Measurements from ENCODE around the gene UCKL1. TPM values are rescaled to one million over a fixed set of nuclear protein-coding genes. Genes with fewer than 3 reads are reported as not detected.

Gene UCKL1
- total RNA-seq: 10 to 100 TPM; 21.3 to 32.7 TPM

GRCh38 chr20:63955827-63956663, at the start of gene UCKL1:
Gene UCKL1, minus strand, starts transcription at chr20:63956416. Its CDS starts 44 bp downstream, at chr20:63956372.
- H3K27ac Mint-ChIP-seq: peak within 1 kb of the TSS; percentile 79 to 88
- DNase-seq (ENCODE audit: low spot score in 2 of 2): peak; percentile 88 to 91
- peaks cover 0 to 4% of the 10 kb centered on the region in 2 donors for H3K36me3 Mint-ChIP-seq
- no peaks in the 10 kb centered on the region for H3K9me3 Mint-ChIP-seq
- peak; percentile 73 to 82 for ATAC-seq

GRCh38 chr20:64005394-64005793, 49.2 kb upstream of the UCKL1 start:
- Mint-ChIP-seq H3K27ac (peak overlapping the region; percentile 44 to 53), H3K9me3 (peaks cover 5 to 10% of the 10 kb centered on the region in 2 donors), H3K36me3 (peaks cover 34 to 49% of the 10 kb centered on the region in 2 donors)
- no peak for DNase-seq (ENCODE audit: low spot score in 2 of 2)
- peak in 1 of 2 donors; percentile 9 for ATAC-seq

GRCh38 chr20:64003960-64004725, 47.9 kb upstream of the UCKL1 start:
- DNase-seq (ENCODE audit: low spot score in 2 of 2): no peak
- Mint-ChIP-seq H3K9me3 (peaks cover 5 to 10% of the 10 kb centered on the region in 2 donors), H3K27ac (peak overlapping the region in 1 of 2 donors; percentile 74), H3K36me3 (peaks cover 22 to 38% of the 10 kb centered on the region in 2 donors)
- ATAC-seq: no peak

GRCh38 chr20:64001607-64002011, 45.4 kb upstream of the UCKL1 start:
- DNase-seq (ENCODE audit: low spot score in 2 of 2): peak in 1 of 2 donors; percentile 24
- Mint-ChIP-seq H3K36me3 (peaks cover 11 to 31% of the 10 kb centered on the region in 2 donors), H3K27ac (peak overlapping the region; percentile 57 to 96), H3K9me3 (no peaks in the 10 kb centered on the region)
- ATAC-seq: peak; percentile 65 to 70

GRCh38 chr20:64000906-64001305, 44.7 kb upstream of the UCKL1 start:
- H3K36me3 Mint-ChIP-seq: peaks cover 11 to 31% of the 10 kb centered on the region in 2 donors
- peak overlapping the region; percentile 44 to 57 for H3K27ac Mint-ChIP-seq
- DNase-seq (ENCODE audit: low spot score in 2 of 2) (no peak), ATAC-seq (no peak)
- H3K9me3 Mint-ChIP-seq: no peaks in the 10 kb centered on the region

DNA sequence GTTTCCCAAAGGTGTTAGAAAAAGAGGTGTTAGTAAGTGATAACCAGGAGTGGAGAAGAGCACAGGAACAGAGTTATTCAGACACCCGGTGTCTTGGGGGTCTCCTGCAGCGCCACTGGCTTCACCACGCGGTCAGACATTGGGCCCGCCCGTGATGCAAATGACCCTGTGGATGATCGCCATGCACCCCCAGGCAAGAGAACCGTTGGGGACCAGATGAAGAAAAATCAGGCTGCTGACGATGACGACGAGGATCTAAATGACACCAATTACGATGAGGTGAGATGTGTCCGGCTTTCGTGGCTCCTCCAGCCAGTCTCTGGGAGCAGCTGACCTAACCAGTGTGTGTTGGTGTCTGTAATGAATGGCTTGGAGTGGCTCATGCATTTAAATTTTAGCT, 26.7 kb upstream of the UCKL1 start:
- no peak for ATAC-seq
- Mint-ChIP-seq H3K27ac (peak overlapping the region; percentile 79 to 93), H3K36me3 (peaks cover 27 to 29% of the 10 kb centered on the region in 2 donors), H3K9me3 (no peaks in the 10 kb centered on the region)
- no peak for DNase-seq (ENCODE audit: low spot score in 2 of 2)

DNA sequence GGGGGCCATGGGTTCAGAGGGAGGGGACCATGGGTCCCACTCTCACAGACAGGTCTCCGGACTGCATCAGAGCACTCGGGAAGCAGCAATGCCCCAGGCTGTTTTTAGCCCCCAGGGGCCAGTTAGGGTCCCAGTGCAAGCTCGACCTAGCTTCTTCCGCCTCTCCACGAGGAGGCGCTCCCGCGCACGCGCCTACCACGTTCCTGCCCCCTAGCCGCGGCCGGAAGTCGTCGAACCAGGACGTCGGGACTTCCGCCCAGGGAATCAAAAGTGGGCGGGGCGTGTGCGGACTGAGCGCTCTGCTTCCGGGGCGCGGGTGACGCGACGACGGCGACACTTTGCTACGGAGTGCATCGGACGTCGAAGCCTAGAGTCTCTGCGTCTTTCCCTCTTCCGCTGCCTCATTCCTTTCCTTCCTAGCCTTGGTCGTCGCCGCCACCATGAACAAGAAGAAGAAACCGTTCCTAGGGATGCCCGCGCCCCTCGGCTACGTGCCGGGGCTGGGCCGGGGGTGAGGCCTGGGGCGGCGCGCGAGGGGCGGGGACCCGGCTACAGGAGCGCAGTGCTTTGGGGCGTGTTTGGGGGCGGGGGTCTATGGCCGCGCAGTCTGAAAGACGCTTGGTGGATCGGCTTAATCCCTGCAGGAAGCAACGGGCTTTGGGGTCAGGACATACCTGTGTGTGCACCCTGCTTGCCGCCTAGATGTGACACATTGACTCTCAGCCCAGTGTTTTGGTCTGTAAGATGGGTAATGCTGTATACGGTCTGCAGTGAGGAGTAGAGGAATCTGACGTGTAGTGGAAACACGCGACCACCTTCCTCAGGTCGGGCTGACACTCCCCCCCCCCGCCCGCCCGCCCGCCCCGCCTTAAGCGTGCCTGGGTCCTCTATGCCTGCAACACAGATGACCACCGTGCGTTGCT, 24.9 kb upstream of the UCKL1 start, which contains the start of gene PRPF6:
PRPF6 (plus strand) TSS at position 327 of the 923 bp plus-strand sequence; CDS start at position 441, 114 bp downstream.
- ATAC-seq (peak; percentile 64 to 65), DNase-seq (ENCODE audit: low spot score in 2 of 2) (peak; percentile 96)
- peaks cover 30 to 42% of the 10 kb centered on the region in 2 donors for H3K36me3 Mint-ChIP-seq
- no peaks in the 10 kb centered on the region for H3K9me3 Mint-ChIP-seq
- peak within 1 kb of the TSS; percentile 93 to 99 for H3K27ac Mint-ChIP-seq

GRCh38 chr20:63980317-63980805, 24.1 kb upstream of the UCKL1 start:
- DNase-seq (ENCODE audit: low spot score in 2 of 2): no peak
- peak overlapping the region; percentile 93 to 99 for H3K27ac Mint-ChIP-seq
- H3K9me3 Mint-ChIP-seq: no peaks in the 10 kb centered on the region
- ATAC-seq: peak; percentile 39 to 59
- H3K36me3 Mint-ChIP-seq: peaks cover 28 to 48% of the 10 kb centered on the region in 2 donors

GRCh38 chr20:63979557-63980316, 23.5 kb upstream of the UCKL1 start, which contains the start of gene SAMD10:
Gene SAMD10, minus strand, starts transcription at chr20:63979642. Its CDS starts 175 bp downstream, at chr20:63979467.
- Mint-ChIP-seq H3K9me3 (no peaks in the 10 kb centered on the region), H3K27ac (peak within 1 kb of the TSS; percentile 93 to 99), H3K36me3 (peaks cover 25 to 45% of the 10 kb centered on the region in 2 donors)
- DNase-seq (ENCODE audit: low spot score in 2 of 2) (peak in 1 of 2 donors; percentile 85), ATAC-seq (peak; percentile 21 to 59)

GRCh38 chr20:63979229-63979556, 23.0 kb upstream of the UCKL1 start:
- H3K36me3 Mint-ChIP-seq: peaks cover 20 to 41% of the 10 kb centered on the region in 2 donors
- DNase-seq (ENCODE audit: low spot score in 2 of 2): no peak
- H3K27ac Mint-ChIP-seq: peak overlapping the region; percentile 22 to 85
- H3K9me3 Mint-ChIP-seq: no peaks in the 10 kb centered on the region
- no peak for ATAC-seq

DNA sequence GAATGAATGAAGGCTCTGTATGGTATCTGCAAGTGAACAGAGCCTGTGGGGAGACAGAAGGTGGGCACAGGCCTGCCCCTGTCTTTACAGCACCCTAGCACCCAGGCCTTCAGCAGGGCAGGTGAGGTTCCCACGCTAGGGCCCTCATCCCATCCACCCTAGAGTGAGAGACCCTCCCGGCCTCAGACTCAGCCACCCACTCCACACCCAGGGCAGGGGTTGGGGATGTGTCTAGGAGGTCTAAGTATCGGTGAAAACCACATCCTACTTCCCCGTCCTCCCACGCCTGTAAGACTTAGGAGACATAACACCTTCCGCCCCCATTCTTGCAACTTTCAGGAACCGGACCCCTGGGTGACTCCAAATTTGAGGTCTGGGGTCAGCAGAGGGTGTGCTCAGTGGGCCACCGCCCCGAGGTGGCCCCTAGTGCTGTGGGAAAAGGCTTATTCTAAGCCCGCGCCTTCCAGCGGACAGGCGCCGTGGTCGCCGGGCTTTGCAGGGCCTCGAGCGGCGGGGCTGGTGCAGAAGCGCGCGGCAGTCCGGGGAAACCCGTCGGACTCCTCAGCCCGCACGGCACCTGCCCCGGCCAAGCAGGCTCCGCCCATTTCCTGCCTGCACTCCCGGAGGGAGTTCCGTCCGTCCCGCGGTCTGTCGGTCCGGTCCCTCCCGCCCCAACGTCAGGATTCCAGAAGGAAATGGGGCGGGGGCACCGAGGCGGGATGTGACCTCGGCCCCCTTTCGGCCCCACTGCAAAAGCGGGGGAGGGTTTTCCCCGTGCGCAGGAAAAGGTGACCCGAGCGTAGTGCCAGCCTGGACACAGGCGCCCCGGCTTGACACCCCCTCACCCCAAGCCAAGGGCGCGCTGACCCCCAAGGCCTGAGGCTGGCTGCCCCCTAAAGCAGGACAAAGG, 22.4 kb upstream of the UCKL1 start:
- ATAC-seq: peak; percentile 19 to 35
- H3K27ac Mint-ChIP-seq: peak overlapping the region; percentile 77 to 85
- DNase-seq (ENCODE audit: low spot score in 2 of 2): peak; percentile 67 to 90
- no peaks in the 10 kb centered on the region for H3K9me3 Mint-ChIP-seq
- peaks cover 20 to 48% of the 10 kb centered on the region in 2 donors for H3K36me3 Mint-ChIP-seq

DNA sequence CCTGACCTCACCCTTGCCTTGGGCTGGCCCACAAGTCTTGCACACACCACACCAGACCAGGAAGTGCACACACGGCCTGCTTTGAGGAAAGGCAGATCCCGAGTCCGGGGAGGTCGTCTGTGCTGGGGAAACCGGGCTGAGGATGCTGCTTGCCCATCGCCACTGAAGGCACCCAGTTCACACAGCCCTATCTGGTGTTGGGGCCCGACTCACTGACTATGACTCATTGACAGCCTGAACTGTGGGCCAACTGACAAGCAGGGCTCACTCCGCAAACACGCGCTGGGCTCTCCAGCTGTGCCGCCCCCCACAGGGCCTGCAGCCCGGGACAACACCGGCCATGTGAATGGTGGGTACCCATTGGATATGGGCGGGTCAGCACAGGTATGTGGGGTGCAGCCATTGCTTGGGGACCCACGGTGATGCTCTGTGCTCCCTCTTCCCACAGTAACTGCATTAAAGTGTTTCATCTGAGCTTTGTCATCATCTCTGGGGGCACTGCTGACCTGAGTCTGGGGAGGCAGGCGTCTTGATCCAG, 21.6 kb upstream of the UCKL1 start:
- ATAC-seq (peak; percentile 51 to 58), DNase-seq (ENCODE audit: low spot score in 2 of 2) (peak; percentile 61 to 76)
- peak overlapping the region; percentile 77 to 85 for H3K27ac Mint-ChIP-seq
- peaks cover 16 to 50% of the 10 kb centered on the region in 2 donors for H3K36me3 Mint-ChIP-seq
- H3K9me3 Mint-ChIP-seq: no peaks in the 10 kb centered on the region

DNA sequence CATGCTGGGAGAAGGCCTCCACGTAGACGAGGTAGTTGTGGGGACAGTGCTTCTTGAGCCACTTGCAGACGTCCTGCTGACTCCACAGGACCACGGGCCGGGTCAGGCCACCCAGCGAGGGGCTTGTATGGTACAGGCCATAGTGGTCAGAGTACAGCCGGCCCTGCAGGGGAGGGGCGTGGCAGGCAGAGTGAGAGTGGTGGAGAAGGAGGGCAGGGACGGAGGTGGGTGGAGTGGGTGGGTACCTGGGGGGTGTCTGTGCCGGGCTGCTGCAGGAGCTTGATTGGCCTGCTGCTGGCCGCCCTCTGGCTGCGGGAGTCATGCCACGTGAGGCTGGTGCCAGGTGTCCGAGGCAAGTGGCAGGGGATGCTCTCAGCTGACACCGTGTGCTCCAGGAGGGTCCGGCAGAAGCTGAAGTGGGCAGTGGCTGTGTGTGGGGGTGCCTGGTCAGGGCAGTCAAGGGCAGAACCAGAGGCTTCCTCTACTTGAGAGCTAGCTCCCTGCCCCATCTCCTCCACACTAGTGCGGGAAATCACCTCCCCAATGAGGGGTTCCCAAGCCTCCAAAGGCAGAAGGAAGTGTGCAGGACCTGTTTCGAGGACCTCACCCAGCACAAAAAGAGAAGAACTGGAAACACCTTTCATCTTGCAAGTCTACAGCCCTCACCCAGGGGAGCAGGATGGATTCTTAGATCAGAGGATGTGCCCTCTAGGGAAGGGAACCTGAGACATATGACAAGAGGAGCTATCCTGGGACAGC, 20.9 kb upstream of the UCKL1 start:
- DNase-seq (ENCODE audit: low spot score in 2 of 2) (peak in 1 of 2 donors; percentile 61), ATAC-seq (no peak)
- Mint-ChIP-seq H3K9me3 (no peaks in the 10 kb centered on the region), H3K27ac (peak overlapping the region in 1 of 2 donors; percentile 85), H3K36me3 (peaks cover 11 to 50% of the 10 kb centered on the region in 2 donors)

Measured in activated naive CD4-positive, alpha-beta T cell treated with anti-CD3 and anti-CD28 coated beads, Interleukin-2, amount 50 U/mL, for 72 hours (primary cell).